SU-DHL-6 (cell line): ENCODE results near the gene RAET1G.

Experiments used
- EZH2phosphoT487 ChIP-seq: fragments of 200-600 bp; sonication (generic), shearing (Covaris generic); conservative IDR thresholded peaks from 2 replicates; pipeline ENCODE4 v1.6.1; 2018; ENCODE audit warnings: mild to moderate bottlenecking, antibody characterized with exemption, low read length, moderate library complexity, mixed read lengths
- TF ChIP-seq, protein P1 (sequence below): fragments of 200-600 bp; sonication (generic); IDR thresholded peaks from one replicate; pipeline ENCODE4 v1.5.1; 2017; ENCODE audit warnings: antibody characterized with exemption, mild to moderate bottlenecking, low read length, moderate library complexity; ENCODE audit not compliant: insufficient read depth, poor library complexity, severe bottlenecking

DNA sequence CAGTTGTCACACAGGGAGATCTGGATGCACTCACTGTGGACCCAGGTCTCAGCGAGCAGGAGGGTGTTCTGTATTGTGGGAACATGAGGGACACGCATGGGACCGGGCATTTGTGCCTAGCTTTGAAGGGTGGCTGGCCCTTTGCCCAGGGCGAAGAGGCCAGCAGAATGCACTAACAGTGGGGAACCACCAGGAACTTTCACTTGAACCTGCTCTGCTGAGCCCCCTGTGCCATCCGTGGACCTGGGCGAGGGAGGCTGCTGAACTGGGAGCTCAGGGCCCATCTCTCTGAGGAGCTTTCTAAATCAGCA, 17.7 kb upstream of the RAET1G start:
- TF ChIP-seq, protein P1, sequence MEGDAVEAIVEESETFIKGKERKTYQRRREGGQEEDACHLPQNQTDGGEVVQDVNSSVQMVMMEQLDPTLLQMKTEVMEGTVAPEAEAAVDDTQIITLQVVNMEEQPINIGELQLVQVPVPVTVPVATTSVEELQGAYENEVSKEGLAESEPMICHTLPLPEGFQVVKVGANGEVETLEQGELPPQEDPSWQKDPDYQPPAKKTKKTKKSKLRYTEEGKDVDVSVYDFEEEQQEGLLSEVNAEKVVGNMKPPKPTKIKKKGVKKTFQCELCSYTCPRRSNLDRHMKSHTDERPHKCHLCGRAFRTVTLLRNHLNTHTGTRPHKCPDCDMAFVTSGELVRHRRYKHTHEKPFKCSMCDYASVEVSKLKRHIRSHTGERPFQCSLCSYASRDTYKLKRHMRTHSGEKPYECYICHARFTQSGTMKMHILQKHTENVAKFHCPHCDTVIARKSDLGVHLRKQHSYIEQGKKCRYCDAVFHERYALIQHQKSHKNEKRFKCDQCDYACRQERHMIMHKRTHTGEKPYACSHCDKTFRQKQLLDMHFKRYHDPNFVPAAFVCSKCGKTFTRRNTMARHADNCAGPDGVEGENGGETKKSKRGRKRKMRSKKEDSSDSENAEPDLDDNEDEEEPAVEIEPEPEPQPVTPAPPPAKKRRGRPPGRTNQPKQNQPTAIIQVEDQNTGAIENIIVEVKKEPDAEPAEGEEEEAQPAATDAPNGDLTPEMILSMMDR = no peak
- TF ChIP-seq EZH2phosphoT487 = no peak
